ENCODE results near the gene VTI1B. TPM values are rescaled to one million over a fixed set of nuclear protein-coding genes. Genes with fewer than 3 reads are reported as not detected.

Gene VTI1B
- total and polyA plus RNA-seq, 4 donors: 26.5 to 76.3 (median 28.9) TPM

DNA sequence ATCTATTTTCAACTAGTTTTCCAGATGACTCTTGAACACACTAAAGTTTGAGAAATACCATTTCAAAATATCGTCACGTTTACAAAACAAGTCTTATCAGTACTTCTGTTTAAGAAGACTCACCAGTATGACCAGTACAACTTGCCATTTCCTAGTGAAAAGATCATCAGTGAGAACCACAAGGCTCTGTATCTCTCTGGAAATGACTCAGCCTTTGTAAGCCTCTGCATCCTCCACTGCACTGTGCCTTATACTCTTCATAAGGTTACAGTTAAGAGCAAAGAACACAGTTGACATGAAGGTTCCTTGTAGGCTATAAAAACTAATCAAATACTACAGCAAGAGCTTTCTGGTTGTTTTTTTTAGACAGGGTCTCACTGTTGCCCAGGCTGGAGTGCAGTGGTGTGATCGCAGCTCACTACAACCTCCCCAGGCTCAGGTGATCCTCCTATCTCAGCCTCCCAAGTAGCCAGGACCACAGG lies 5.7 kb upstream of the VTI1B start (continued):
- TF ChIP-seq TAF1 (conservative IDR thresholded peaks at IDR 0.05): no peak

DNA sequence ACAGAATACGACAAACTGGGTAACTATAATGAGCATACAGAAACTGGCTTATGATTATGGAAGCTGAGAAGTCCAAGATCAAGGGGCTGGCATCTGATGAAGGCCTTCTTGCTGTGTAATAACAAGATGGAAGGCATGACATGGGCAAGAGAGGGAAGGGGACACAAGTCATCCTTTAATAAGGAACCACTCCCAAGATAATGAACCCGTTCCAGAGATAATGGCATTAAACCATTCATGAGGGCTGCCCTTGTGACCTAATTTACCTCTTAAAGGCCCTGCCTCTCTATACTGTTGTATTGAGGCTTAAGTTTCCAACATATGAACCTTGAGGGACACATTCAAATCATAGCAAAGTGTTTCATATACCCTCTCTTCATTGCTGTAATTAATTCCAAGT lies 4.6 kb upstream of the VTI1B start:
- Histone ChIP-seq H3K27me3 (ENCODE audit: control insufficient read depth in 4 of 4, insufficient read depth in 4 of 4, low read length in 3 of 4) (no peaks in the 10 kb centered on the region), H3K4me3 (ENCODE audit: low read depth in 1 of 3, low read length in 3 of 3) (no peak overlapping the region), H3K4me1 (ENCODE audit: control insufficient read depth in 4 of 4, insufficient read depth in 4 of 4, low read length in 3 of 4) (peaks cover 2 to 8% (median 2%) of the 10 kb centered on the region in 4 donors), H3K36me3 (ENCODE audit: control insufficient read depth in 4 of 4, insufficient read depth in 3 of 4, low read depth in 1 of 4, low read length in 3 of 4) (peaks cover 2 to 17% (median 8%) of the 10 kb centered on the region in 4 donors), H3K27ac (ENCODE audit: low read depth in 1 of 2, low read length in 2 of 2) (no peak overlapping the region), H3K9me3 (ENCODE audit: control insufficient read depth in 4 of 4, low read length in 3 of 4) (no peaks in the 10 kb centered on the region), H3K9ac (ENCODE audit: low read depth in 1 of 2, low read length in 2 of 2) (no peak overlapping the region)
- WGBS: 93% methylated on average over 2 of the region's 2 CpGs
- TF ChIP-seq EGR1 (IDR thresholded peaks at IDR 0.05; ENCODE audit: low read depth in 2 of 2) (no peak), TAF1 (conservative IDR thresholded peaks at IDR 0.05) (no peak), SP1 (IDR thresholded peaks at IDR 0.05) (no peak), HNF4A (conservative IDR thresholded peaks at IDR 0.05) (no peak), HNF4G (IDR thresholded peaks at IDR 0.05) (no peak), NR2F2 (IDR thresholded peaks at IDR 0.05) (no peak), RXRA (IDR thresholded peaks at IDR 0.05) (no peak), RAD21 (IDR thresholded peaks at IDR 0.05) (no peak), GABPA (IDR thresholded peaks at IDR 0.05 in 1 of 2, conservative IDR thresholded peaks at IDR 0.05 in 1 of 2) (no peak)
- TF ChIP-seq, protein P1, sequence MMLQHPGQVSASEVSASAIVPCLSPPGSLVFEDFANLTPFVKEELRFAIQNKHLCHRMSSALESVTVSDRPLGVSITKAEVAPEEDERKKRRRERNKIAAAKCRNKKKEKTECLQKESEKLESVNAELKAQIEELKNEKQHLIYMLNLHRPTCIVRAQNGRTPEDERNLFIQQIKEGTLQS (IDR thresholded peaks at IDR 0.05): no peak
- DNase-seq (ENCODE audit: low spot score): no peak

DNA sequence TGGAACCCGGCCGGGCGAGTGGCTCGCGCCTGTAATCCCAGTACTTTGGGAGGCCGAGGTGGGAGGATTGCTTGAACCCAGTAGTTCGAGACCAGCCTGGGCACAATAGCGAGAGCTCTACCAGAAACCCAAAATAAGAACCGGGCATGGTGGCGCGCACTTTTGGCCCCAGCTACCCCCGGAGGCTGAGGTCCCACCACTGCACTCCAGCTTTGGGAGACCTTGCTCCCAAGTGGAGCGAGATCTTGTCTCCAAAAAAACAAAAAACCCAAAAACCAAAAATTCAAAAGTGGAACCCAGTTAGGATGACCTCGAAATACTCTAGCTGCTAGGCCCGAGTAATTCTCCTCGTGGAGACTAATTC lies 769 bp upstream of the VTI1B start:
- Histone ChIP-seq H3K9me3 (ENCODE audit: control insufficient read depth in 4 of 4, low read length in 3 of 4) (no peaks in the 10 kb centered on the region), H3K9ac (ENCODE audit: low read depth in 1 of 2, low read length in 2 of 2) (peak overlapping the region; percentile 73 to 84), H3K36me3 (ENCODE audit: control insufficient read depth in 4 of 4, insufficient read depth in 3 of 4, low read depth in 1 of 4, low read length in 3 of 4) (peaks cover 0 to 9% (median under 1%) of the 10 kb centered on the region in 4 donors), H3K27ac (ENCODE audit: low read depth in 1 of 2, low read length in 2 of 2) (peak overlapping the region; percentile 88 to 99), H3K4me1 (ENCODE audit: control insufficient read depth in 4 of 4, insufficient read depth in 4 of 4, low read length in 3 of 4) (peaks cover 4 to 22% (median 17%) of the 10 kb centered on the region in 4 donors), H3K4me3 (ENCODE audit: low read depth in 1 of 3, low read length in 3 of 3) (peak overlapping the region; percentile 85 to 91 (median 87)), H3K27me3 (ENCODE audit: control insufficient read depth in 4 of 4, insufficient read depth in 4 of 4, low read length in 3 of 4) (no peaks in the 10 kb centered on the region)
- 34% methylated on average over 16 of the region's 16 CpGs for WGBS
- TF ChIP-seq YY1 (IDR thresholded peaks at IDR 0.05) (no peak), FOXA1 (IDR thresholded peaks at IDR 0.05) (no peak), RAD21 (IDR thresholded peaks at IDR 0.05) (no peak), RXRA (IDR thresholded peaks at IDR 0.05) (no peak), GABPA (IDR thresholded peaks at IDR 0.05 in 1 of 2, conservative IDR thresholded peaks at IDR 0.05 in 1 of 2) (no peak), HNF4A (conservative IDR thresholded peaks at IDR 0.05) (no peak)
- TF ChIP-seq, protein P1 (IDR thresholded peaks at IDR 0.05): no peak
- TF ChIP-seq, protein P2, sequence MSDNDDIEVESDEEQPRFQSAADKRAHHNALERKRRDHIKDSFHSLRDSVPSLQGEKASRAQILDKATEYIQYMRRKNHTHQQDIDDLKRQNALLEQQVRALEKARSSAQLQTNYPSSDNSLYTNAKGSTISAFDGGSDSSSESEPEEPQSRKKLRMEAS (IDR thresholded peaks at IDR 0.05): no peak
- TF ChIP-seq, protein P3, sequence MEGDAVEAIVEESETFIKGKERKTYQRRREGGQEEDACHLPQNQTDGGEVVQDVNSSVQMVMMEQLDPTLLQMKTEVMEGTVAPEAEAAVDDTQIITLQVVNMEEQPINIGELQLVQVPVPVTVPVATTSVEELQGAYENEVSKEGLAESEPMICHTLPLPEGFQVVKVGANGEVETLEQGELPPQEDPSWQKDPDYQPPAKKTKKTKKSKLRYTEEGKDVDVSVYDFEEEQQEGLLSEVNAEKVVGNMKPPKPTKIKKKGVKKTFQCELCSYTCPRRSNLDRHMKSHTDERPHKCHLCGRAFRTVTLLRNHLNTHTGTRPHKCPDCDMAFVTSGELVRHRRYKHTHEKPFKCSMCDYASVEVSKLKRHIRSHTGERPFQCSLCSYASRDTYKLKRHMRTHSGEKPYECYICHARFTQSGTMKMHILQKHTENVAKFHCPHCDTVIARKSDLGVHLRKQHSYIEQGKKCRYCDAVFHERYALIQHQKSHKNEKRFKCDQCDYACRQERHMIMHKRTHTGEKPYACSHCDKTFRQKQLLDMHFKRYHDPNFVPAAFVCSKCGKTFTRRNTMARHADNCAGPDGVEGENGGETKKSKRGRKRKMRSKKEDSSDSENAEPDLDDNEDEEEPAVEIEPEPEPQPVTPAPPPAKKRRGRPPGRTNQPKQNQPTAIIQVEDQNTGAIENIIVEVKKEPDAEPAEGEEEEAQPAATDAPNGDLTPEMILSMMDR (IDR thresholded peaks at IDR 0.05; ENCODE audit: low read depth, low read length, missing input control): no peak
- TF ChIP-seq, protein P4, sequence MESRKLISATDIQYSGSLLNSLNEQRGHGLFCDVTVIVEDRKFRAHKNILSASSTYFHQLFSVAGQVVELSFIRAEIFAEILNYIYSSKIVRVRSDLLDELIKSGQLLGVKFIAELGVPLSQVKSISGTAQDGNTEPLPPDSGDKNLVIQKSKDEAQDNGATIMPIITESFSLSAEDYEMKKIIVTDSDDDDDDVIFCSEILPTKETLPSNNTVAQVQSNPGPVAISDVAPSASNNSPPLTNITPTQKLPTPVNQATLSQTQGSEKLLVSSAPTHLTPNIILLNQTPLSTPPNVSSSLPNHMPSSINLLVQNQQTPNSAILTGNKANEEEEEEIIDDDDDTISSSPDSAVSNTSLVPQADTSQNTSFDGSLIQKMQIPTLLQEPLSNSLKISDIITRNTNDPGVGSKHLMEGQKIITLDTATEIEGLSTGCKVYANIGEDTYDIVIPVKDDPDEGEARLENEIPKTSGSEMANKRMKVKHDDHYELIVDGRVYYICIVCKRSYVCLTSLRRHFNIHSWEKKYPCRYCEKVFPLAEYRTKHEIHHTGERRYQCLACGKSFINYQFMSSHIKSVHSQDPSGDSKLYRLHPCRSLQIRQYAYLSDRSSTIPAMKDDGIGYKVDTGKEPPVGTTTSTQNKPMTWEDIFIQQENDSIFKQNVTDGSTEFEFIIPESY (IDR thresholded peaks at IDR 0.05): no peak
- no peak for DNase-seq (ENCODE audit: low spot score)
